ENCODE data around the gene LPAR3.

DNA sequence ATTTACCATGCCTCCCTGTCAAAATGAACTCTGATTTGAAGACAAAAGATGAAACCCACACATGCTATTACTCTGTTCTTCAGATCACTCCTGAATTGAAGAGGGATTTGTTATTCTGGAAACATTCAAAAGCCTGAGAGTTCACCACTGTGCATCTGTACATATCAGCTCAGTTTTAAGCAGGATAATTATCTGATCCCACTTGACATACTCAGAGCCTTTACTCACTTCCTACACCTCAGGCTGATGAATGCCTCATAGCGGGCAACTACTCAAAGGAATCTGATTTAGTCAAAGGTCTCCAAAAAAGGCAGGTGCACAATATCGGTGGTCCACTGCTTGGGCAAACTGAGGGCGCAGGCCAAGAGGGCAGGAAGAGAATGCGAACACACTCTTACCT lies 47.5 kb upstream of the LPAR3 start:
- TF ChIP-seq RFX5 (IDR thresholded peaks at IDR 0.05; ENCODE audit: low read depth, low read length) = no peak
- TF ChIP-seq ESRRA (CRISPR knock-in tag; IDR thresholded peaks at IDR 0.05; ENCODE audit: low read depth) = no peak
- TF ChIP-seq, protein P1, sequence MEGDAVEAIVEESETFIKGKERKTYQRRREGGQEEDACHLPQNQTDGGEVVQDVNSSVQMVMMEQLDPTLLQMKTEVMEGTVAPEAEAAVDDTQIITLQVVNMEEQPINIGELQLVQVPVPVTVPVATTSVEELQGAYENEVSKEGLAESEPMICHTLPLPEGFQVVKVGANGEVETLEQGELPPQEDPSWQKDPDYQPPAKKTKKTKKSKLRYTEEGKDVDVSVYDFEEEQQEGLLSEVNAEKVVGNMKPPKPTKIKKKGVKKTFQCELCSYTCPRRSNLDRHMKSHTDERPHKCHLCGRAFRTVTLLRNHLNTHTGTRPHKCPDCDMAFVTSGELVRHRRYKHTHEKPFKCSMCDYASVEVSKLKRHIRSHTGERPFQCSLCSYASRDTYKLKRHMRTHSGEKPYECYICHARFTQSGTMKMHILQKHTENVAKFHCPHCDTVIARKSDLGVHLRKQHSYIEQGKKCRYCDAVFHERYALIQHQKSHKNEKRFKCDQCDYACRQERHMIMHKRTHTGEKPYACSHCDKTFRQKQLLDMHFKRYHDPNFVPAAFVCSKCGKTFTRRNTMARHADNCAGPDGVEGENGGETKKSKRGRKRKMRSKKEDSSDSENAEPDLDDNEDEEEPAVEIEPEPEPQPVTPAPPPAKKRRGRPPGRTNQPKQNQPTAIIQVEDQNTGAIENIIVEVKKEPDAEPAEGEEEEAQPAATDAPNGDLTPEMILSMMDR (CRISPR knock-in tag; IDR thresholded peaks at IDR 0.05) = no peak
- TF ChIP-seq HNRNPLL (IDR thresholded peaks at IDR 0.05; ENCODE audit: low read depth, low read length, poor library complexity, severe bottlenecking) = no peak
- no peak for TF ChIP-seq MYC (CRISPR knock-in tag; IDR thresholded peaks at IDR 0.05; ENCODE audit: borderline replicate concordance)
- TF ChIP-seq REST (IDR thresholded peaks at IDR 0.05; ENCODE audit: borderline replicate concordance in 1 of 2, low read depth in 1 of 2, low read length in 2 of 2) = no peak
- no peak for TF ChIP-seq KAT7 (CRISPR knock-in tag; IDR thresholded peaks at IDR 0.05; ENCODE audit: borderline replicate concordance)
- TF ChIP-seq, protein P2, sequence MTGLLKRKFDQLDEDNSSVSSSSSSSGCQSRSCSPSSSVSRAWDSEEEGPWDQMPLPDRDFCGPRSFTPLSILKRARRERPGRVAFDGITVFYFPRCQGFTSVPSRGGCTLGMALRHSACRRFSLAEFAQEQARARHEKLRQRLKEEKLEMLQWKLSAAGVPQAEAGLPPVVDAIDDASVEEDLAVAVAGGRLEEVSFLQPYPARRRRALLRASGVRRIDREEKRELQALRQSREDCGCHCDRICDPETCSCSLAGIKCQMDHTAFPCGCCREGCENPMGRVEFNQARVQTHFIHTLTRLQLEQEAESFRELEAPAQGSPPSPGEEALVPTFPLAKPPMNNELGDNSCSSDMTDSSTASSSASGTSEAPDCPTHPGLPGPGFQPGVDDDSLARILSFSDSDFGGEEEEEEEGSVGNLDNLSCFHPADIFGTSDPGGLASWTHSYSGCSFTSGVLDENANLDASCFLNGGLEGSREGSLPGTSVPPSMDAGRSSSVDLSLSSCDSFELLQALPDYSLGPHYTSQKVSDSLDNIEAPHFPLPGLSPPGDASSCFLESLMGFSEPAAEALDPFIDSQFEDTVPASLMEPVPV (CRISPR knock-in tag; IDR thresholded peaks at IDR 0.05) = no peak
- TF ChIP-seq TRIM22 (IDR thresholded peaks at IDR 0.05) = no peak

Measured in HepG2 (cell line).